Activated naive CD8-positive, alpha-beta T cell (primary cell): Measurements from ENCODE around the gene ERBB3.
A peak's percentile ranks its signal among the peaks of the same experiment; 100 is the strongest.
"Not testable (repeated sequence)": the region's sequence is repeated elsewhere in the genome, so short reads cannot be mapped to it uniquely, and the experiment has no call there.

Experiments
- H3K27ac Mint-ChIP-seq: one replicate; pipeline ENCODE4 v1.8.0; 2021; ENCODE audit warnings: mixed read lengths
- H3K27me3 Mint-ChIP-seq: one replicate; pipeline ENCODE4 v1.8.0; 2021; ENCODE audit warnings: mixed read lengths
- H3K36me3 Mint-ChIP-seq: one replicate; pipeline ENCODE4 v1.8.0; 2021; ENCODE audit warnings: mixed read lengths
- H3K4me1 Mint-ChIP-seq: one replicate; pipeline ENCODE4 v1.8.0; 2021; ENCODE audit warnings: low read depth, mixed read lengths
- H3K4me3 Mint-ChIP-seq: one replicate; pipeline ENCODE4 v1.8.0; 2021; ENCODE audit warnings: mild to moderate bottlenecking, mixed read lengths
- H3K9me3 Mint-ChIP-seq: one replicate; pipeline ENCODE4 v1.8.0; 2021; ENCODE audit warnings: low read depth, mixed read lengths

The ERBB3 gene

DNA sequence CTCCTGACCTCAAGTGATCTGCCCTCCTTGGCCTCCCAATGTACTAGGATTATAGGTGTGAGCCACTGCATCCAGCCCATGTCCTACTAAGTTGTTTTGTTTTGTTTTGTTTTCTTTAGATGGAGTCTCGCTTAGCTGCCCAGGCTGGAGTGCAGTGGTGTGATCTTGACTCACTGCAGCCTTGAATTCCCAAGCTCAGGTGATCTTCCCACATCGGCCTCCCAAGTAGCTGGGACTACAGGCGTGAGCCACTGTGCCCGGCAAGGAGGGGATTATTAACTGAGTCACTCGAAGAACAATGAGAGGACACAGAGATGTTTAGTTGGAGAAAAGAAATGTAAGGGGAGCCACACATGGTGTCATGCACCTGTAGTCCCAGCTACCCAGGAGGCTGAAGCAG, 18.0 kb upstream of the ERBB3 start:
- no peak overlapping the region for H3K4me3 Mint-ChIP-seq
- H3K27me3 Mint-ChIP-seq, result no peaks in the 10 kb centered on the region
- no peaks in the 10 kb centered on the region for H3K4me1 Mint-ChIP-seq
- H3K36me3 Mint-ChIP-seq, result no peaks in the 10 kb centered on the region
- H3K9me3 Mint-ChIP-seq, result no peaks in the 10 kb centered on the region
- H3K27ac Mint-ChIP-seq, result no peak overlapping the region

- H3K27me3 Mint-ChIP-seq, result no peaks in the 10 kb centered on the region
- H3K27ac Mint-ChIP-seq, result no peak overlapping the region
- H3K36me3 Mint-ChIP-seq, result no peaks in the 10 kb centered on the region
- H3K4me1 Mint-ChIP-seq, result no peaks in the 10 kb centered on the region
- H3K4me3 Mint-ChIP-seq, result no peak overlapping the region
- H3K9me3 Mint-ChIP-seq, result no peaks in the 10 kb centered on the region
Observed at GRCh38 chr12:56062996-56063395, 17.0 kb upstream of the ERBB3 start.

DNA sequence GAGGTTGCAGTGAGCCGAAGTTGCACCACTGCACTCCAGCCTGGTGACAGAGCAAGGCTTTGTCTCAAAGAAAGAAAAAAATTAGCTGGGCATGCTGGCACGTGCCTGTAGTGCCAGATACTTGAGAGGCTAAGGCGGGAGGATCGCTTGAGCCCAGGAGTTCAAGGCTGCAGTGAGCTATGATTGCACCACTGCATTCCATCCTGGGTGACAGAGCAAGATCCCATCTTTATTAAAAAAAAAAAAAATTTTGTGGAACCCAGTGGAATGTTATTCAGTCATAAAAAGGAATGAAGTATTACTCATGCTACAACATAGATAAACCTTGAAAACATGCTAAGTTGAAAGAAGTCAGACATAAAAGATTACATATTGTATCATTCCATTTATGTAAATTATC, 8.3 kb upstream of the ERBB3 start:
- Mint-ChIP-seq H3K27me3 (no peaks in the 10 kb centered on the region), H3K9me3 (no peaks in the 10 kb centered on the region), H3K36me3 (no peaks in the 10 kb centered on the region), H3K4me1 (no peaks in the 10 kb centered on the region), H3K27ac (no peak overlapping the region), H3K4me3 (no peak overlapping the region)

DNA sequence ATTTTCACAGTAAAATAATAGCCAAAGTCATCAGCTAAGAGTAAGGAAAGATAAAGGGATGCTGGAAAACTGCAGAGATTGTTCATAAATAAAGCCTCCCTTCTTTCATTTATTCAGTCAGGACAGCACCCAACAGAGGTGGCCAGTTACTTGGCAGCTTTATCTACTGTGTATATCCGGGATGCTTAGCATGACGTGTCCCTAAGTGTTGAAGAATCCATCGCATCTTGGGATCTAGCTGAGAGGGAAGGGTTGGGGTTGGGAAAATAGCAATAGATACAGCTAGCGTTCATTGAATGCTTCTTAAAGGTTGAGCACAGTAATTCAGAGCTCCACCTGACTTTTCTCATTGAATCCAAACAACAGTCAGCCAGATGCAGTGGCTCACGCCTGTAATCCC, 5.6 kb upstream of the ERBB3 start:
- H3K9me3 Mint-ChIP-seq, result no peaks in the 10 kb centered on the region
- no peak overlapping the region for H3K4me3 Mint-ChIP-seq
- H3K36me3 Mint-ChIP-seq, result no peaks in the 10 kb centered on the region
- no peaks in the 10 kb centered on the region for H3K27me3 Mint-ChIP-seq
- peaks cover 3% of the 10 kb centered on the region for H3K4me1 Mint-ChIP-seq
- H3K27ac Mint-ChIP-seq, result no peak overlapping the region

DNA sequence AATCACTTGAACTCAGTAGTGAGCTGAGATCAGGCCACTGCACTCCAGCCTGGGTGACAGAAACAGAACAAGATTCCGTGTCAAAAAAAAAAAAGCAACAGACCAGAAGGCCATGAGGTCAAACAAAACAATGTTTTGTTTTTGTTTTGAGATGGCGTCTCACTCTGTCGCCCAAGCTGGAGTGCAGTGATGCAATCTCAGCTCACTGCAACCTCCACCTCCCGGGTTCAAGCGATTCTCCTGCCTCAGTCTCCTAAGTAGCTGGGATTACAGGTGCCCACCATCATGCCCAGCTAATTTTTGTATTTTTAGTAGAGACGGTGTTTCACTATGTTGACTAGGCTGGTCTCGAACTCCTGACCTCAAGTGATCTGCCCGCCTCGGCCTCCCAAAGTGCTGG, 2.0 kb upstream of the ERBB3 start:
- not testable (repeated sequence) for H3K27ac Mint-ChIP-seq, H3K4me1 Mint-ChIP-seq, H3K4me3 Mint-ChIP-seq, H3K9me3 Mint-ChIP-seq, H3K27me3 Mint-ChIP-seq, H3K36me3 Mint-ChIP-seq

DNA sequence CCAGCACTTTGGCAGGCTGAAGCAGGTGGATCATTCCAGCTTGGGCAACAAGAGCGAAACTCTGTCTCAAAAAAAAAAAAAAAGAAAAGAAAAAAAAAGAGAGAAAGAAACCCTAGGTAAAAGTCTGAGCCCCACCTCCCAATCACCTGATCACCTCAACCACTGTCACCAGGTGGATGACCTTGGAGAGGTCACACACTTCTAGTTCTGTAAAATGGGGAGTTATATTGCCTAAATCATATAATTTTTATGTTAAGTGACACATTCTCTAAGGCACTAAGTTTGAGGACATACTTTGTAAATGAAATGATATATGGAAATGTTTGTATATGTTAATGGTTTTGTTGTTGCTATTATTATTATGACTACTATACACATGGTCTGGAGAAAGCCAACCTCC, 1.5 kb upstream of the ERBB3 start:
- no peak overlapping the region for H3K27ac Mint-ChIP-seq
- H3K9me3 Mint-ChIP-seq, result no peaks in the 10 kb centered on the region
- H3K4me1 Mint-ChIP-seq, result peaks cover 9% of the 10 kb centered on the region
- no peaks in the 10 kb centered on the region for H3K36me3 Mint-ChIP-seq
- peak overlapping the region; percentile 82 for H3K4me3 Mint-ChIP-seq
- H3K27me3 Mint-ChIP-seq, result no peaks in the 10 kb centered on the region

DNA sequence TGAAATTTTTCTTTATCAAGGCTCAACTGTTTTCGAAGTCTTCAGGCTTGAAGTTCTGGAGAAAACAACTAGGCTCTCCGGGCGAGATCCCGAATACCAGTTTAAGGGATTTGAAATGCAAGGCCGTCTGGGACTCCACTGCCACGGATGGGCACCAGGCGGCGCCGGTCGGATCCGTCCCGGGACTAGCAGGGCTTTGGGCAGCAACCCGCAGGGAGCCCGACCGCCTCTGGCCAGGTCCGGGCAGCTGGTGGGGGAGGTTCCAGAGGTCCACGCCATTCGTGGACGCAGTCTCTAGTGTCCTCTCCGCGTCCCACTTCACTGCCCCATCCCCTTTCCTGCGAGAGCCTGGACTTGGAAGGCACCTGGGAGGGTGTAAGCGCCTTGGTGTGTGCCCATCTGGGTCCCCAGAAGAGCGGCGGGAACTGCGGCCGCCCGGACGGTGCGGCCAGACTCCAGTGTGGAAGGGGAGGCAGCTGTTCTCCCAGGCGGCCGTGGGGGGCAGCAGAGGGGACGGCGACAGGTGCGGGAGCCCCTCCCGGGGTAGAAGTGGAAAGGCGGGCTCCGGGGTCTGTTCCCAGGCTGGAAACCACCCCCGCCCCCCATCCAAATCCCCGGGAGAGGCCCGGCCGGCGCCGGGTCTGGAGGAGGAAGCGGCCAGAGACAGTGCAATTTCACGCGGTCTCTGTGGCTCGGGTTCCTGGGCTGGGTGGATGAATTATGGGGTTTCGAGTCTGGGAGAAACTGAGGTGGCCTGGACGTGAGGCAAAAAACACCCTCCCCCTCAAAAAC, 838 bp upstream of the ERBB3 start:
- Mint-ChIP-seq H3K27me3 (no peaks in the 10 kb centered on the region), H3K36me3 (no peaks in the 10 kb centered on the region), H3K4me1 (peaks cover 9% of the 10 kb centered on the region), H3K27ac (no peak overlapping the region), H3K4me3 (peak overlapping the region; percentile 82), H3K9me3 (no peaks in the 10 kb centered on the region)

DNA sequence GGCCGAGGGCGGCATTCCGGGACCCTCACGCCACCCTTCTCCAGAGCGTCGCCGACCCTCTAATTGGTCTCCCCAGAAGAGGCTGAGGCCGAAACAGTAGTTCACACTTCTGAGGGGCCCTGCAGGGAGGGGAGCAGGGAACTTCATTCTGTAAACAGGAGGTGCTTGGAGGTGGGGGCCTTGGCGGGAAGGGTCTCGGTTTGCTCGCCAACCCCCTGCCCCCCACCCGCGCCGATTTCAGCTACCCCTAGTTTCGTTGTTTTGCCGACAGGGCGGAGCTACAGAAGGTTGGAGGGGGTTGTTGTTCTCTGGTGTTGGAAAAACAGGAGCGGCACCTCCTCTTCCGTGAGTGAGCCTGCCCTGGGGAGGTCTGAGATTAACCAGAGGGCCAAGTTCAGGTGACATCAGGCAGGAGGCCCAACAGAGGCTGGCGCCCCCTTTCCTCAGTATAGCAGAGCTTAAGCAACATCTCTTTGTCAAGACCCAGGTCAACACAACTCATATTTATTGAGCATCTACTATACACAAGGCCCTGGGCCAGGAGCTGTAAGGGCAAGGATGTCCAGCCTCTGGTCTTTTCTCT, 682 bp downstream of the ERBB3 start:
- no peaks in the 10 kb centered on the region for H3K36me3 Mint-ChIP-seq
- H3K27me3 Mint-ChIP-seq, result no peaks in the 10 kb centered on the region
- H3K4me3 Mint-ChIP-seq, result peak overlapping the region; percentile 82
- H3K4me1 Mint-ChIP-seq, result peaks cover 9% of the 10 kb centered on the region
- H3K9me3 Mint-ChIP-seq, result no peaks in the 10 kb centered on the region
- H3K27ac Mint-ChIP-seq, result no peak overlapping the region

DNA sequence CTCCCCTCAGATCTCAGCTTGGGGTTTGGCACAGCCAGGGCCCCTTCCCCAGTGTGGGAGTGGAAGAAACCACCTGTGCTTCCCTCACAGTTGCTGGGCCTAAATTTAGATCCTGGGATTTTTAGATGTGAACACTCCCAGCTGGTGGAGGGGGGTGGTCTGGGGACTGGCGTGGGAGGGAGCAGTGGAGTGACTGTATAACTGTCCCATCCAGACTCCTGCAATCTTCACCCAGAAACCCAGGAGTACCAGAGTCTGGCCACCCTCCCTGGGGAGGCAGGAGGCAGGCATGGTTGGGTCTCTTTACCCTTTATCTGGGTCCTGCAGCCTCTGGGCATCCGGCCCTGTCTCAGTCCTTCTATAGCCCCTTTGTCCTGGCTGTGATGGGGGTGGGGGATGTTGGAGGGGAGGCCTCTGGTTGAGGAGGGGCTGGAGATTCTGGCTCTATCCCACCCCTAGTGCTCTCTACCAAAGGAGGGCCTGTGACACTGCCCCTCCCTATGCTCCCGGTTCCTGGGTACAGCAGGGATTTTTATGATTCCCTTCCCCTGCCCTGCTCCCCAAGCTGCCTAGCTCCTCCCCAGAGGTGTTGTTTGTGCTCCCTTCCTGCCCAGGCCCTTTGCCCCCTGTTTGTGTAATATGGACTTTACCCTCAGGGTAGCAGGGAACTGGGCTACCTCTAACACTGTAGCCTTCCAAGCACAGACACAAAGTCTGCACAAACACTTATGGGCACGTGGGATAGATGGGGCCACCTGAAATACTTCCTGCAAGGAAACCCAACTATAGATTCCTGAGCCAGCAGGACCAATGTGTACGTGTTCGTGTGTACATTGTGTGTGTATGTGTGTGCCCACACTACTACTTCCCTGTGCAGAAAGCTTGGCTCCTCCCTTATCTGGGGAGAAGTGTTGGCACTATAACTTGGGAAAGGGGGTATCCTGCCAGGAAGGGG, 1.7 kb downstream of the ERBB3 start:
- H3K36me3 Mint-ChIP-seq, result no peaks in the 10 kb centered on the region
- no peak overlapping the region for H3K27ac Mint-ChIP-seq
- H3K4me1 Mint-ChIP-seq, result peaks cover 9% of the 10 kb centered on the region
- no peaks in the 10 kb centered on the region for H3K27me3 Mint-ChIP-seq
- H3K4me3 Mint-ChIP-seq, result peak overlapping the region; percentile 82
- H3K9me3 Mint-ChIP-seq, result no peaks in the 10 kb centered on the region

DNA sequence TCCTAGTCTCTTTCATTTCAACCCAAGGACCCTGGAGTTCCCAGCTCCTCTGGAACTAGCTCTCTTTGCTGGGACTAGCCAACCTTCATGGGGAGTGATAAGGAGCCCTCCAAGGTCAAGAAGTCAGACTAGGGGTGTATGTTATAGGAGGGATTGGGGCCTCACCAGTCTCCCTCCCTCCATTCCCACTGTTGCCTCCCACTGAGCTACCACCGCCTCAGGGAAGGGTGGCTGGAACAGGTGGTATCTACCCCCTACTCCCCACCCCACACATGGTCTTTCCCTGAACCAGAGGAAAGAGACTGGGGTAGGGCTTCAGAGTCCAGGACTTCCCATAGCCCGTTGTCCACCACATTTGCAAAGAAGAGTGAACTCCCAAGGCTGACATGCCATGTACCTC, 2.4 kb downstream of the ERBB3 start:
- no peaks in the 10 kb centered on the region for H3K27me3 Mint-ChIP-seq
- peaks cover 9% of the 10 kb centered on the region for H3K4me1 Mint-ChIP-seq
- no peaks in the 10 kb centered on the region for H3K9me3 Mint-ChIP-seq
- no peak overlapping the region for H3K27ac Mint-ChIP-seq
- H3K4me3 Mint-ChIP-seq, result no peak overlapping the region
- H3K36me3 Mint-ChIP-seq, result no peaks in the 10 kb centered on the region

DNA sequence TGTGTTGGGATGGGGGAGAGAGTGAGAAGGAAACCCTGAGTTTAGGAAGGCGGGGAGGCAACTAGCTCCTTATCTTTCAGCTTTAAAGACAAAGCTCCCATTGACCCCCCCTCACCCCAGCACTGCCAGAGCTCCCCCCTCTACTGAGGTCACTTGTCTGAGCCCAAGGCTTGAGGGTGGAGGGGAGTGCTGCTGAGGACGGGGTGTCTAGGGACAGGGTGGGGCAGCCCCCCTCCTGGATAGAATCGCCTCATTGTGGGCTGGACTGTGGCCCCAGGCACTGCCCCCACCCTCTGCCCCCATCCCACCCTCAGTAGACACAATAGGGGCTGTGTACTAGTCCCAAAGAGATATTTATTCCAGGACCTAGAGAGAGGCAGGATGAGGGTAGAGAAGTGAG, 3.0 kb downstream of the ERBB3 start:
- no peak overlapping the region for H3K27ac Mint-ChIP-seq
- no peak overlapping the region for H3K4me3 Mint-ChIP-seq
- H3K36me3 Mint-ChIP-seq, result no peaks in the 10 kb centered on the region
- H3K4me1 Mint-ChIP-seq, result peaks cover 9% of the 10 kb centered on the region
- H3K9me3 Mint-ChIP-seq, result no peaks in the 10 kb centered on the region
- no peaks in the 10 kb centered on the region for H3K27me3 Mint-ChIP-seq

GRCh38 chr12:56084958-56085543, 5.1 kb downstream of the ERBB3 start:
- H3K27ac Mint-ChIP-seq, result no peak overlapping the region
- H3K27me3 Mint-ChIP-seq, result no peaks in the 10 kb centered on the region
- H3K36me3 Mint-ChIP-seq, result no peaks in the 10 kb centered on the region
- H3K4me3 Mint-ChIP-seq, result no peak overlapping the region
- H3K4me1 Mint-ChIP-seq, result peaks cover 3% of the 10 kb centered on the region
- H3K9me3 Mint-ChIP-seq, result no peaks in the 10 kb centered on the region

DNA sequence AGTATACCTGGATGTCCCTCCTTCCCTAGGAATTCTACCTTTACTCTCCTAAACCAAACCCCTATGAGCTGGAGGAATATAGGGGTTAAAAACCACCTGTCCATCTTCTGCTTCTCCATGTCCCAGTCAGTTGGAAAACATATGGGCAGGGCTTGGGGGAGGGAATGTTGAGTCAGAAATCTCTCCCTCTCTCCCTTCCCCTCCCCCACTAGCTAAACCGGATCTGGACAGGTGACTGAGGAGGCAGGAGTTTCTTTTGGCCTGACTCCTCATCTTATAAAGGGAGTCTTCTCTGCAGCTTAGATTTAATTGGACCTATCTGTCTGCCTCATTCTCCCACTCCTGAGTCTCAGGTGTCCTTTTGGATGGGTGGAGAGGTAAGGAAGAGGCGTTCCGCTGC, 6.1 kb downstream of the ERBB3 start:
- no peaks in the 10 kb centered on the region for H3K9me3 Mint-ChIP-seq
- H3K36me3 Mint-ChIP-seq, result no peaks in the 10 kb centered on the region
- no peak overlapping the region for H3K4me3 Mint-ChIP-seq
- H3K27me3 Mint-ChIP-seq, result no peaks in the 10 kb centered on the region
- H3K4me1 Mint-ChIP-seq, result no peaks in the 10 kb centered on the region
- no peak overlapping the region for H3K27ac Mint-ChIP-seq

GRCh38 chr12:56086608-56087007, 6.6 kb downstream of the ERBB3 start:
- H3K9me3 Mint-ChIP-seq, result no peaks in the 10 kb centered on the region

DNA sequence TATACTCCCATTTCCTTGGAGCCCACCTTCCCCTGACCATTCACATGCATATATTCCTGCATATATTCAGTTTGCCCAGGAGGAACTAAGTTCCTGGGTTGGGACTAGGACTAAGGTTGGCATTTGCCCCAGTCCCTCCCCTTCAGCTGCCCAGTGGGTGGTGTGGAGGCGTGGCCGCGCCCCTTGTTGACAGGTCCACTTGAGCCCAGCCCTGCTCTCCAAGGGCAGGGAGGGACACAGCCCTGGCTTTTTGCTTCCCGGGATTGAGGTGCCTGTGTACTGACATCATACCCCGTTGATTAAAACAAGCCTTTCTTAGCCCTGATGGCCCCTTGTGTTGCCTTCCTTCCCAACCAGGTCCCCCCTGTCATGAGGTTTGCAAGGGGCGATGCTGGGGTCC, 7.3 kb downstream of the ERBB3 start:
- no peaks in the 10 kb centered on the region for H3K4me1 Mint-ChIP-seq

More at GRCh38 chr12:56086608-56087007, 6.6 kb downstream of the ERBB3 start:
- Mint-ChIP-seq H3K27ac (no peak overlapping the region), H3K4me1 (no peaks in the 10 kb centered on the region), H3K27me3 (no peaks in the 10 kb centered on the region), H3K36me3 (no peaks in the 10 kb centered on the region), H3K4me3 (no peak overlapping the region)

More for the DNA sequence above, 7.3 kb downstream of the ERBB3 start:
- no peaks in the 10 kb centered on the region for H3K9me3 Mint-ChIP-seq
- H3K27ac Mint-ChIP-seq, result no peak overlapping the region
- H3K4me3 Mint-ChIP-seq, result no peak overlapping the region
- H3K27me3 Mint-ChIP-seq, result no peaks in the 10 kb centered on the region
- no peaks in the 10 kb centered on the region for H3K36me3 Mint-ChIP-seq
